Body of pancreas (tissue), 4 donors: Measurements from ENCODE around the gene CISD2.

Source experiments
- POLR2A ChIP-seq, 3 donors: fragments of 450-650 bp; IDR thresholded peaks; one replicate each; pipeline ENCODE4 v1.6.1; 2016; ENCODE audit warnings: antibody characterized with exemption in 3 of 3, mild to moderate bottlenecking in 2 of 3
- TF ChIP-seq, protein P1 (sequence below), 7 experiments: fragments of 450-650 bp in 4 of 7; fragments of 200-600 bp in 3 of 7; sonication (generic) in 3 of 7; IDR thresholded peaks; one replicate each; pipeline ENCODE4 v1.5.1; 2016 to 2019; ENCODE audit warnings: antibody characterized with exemption in 7 of 7

DNA sequence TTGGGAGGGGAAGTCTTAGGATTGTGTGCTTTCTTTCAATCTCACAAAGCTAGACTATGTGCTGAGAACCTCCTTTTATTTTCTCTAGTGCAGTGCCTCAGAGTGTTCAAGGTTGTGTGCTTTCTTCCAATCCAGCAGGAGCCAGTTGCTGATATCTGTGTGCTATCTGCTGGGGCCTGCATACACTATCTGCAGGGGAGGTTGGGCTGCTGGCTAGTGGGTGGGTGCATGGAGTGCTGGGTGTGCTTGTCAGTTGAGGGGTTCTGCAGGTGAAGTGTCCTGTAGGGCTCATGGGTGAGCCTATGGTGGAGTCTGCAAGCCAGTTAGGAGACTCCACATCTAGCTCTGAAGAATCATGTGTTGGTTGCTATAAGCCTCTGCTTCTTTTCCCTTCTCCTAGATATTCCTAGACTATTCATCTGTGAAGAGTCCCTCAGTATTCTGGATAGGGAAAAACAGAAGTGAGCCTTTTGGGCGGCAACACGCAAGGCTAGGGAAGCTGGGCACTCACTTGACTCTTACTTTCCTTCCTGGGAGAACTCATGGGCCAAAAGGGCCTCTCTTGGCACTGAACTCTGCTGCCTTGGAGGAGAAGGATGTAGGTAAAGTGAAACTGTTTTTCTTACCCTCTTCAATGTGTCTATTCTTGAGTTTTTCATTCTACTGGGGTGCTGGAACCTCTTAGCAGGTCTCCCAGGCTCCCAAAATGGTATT, 8.0 kb upstream of the CISD2 start:
- TF ChIP-seq, protein P1, sequence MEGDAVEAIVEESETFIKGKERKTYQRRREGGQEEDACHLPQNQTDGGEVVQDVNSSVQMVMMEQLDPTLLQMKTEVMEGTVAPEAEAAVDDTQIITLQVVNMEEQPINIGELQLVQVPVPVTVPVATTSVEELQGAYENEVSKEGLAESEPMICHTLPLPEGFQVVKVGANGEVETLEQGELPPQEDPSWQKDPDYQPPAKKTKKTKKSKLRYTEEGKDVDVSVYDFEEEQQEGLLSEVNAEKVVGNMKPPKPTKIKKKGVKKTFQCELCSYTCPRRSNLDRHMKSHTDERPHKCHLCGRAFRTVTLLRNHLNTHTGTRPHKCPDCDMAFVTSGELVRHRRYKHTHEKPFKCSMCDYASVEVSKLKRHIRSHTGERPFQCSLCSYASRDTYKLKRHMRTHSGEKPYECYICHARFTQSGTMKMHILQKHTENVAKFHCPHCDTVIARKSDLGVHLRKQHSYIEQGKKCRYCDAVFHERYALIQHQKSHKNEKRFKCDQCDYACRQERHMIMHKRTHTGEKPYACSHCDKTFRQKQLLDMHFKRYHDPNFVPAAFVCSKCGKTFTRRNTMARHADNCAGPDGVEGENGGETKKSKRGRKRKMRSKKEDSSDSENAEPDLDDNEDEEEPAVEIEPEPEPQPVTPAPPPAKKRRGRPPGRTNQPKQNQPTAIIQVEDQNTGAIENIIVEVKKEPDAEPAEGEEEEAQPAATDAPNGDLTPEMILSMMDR (IDR thresholded peaks at IDR 0.05) = no peak
- TF ChIP-seq POLR2A (IDR thresholded peaks at IDR 0.05) = no peak
